HG03558 (cell line): ENCODE results near the gene ITCH.

Experiments
- ATAC-seq: cut with Tn5 transposase; IDR thresholded peaks from one replicate; pipeline ENCODE4 v1.9.1; 2021; ENCODE audit warnings: moderate number of reproducible peaks; ENCODE audit not compliant: unreplicated experiment; ENCODE audit errors: extremely low read depth

The ITCH gene

DNA sequence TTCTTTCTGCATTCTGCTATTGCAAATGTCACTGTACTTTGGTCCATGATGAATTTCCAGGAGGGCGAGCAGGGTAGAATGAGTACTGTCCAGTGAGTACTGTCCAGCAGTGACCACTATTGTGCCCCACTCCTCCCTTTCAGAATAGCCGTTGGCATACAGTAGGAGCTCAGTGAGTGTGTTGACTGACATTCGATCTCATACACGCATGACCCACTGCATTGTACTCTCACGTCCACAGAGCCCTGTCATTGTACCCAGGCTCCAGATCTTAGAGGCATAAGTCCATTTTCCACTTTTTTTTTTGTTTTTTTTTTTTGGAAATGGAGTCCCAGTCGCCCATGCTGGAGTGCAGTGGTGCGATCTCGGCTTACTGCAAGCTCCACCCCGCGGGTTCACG, 161.4 kb downstream of the ITCH start:
- no peak for ATAC-seq

- ATAC-seq, result no peak
Observed at GRCh38 chr20:34525342-34525708, 162.3 kb downstream of the ITCH start.

- ATAC-seq, result no peak
Observed at GRCh38 chr20:34525709-34526416, 162.8 kb downstream of the ITCH start.

GRCh38 chr20:34526466-34526865, 163.4 kb downstream of the ITCH start:
- no peak for ATAC-seq

GRCh38 chr20:34527016-34527415, 163.9 kb downstream of the ITCH start:
- no peak for ATAC-seq

DNA sequence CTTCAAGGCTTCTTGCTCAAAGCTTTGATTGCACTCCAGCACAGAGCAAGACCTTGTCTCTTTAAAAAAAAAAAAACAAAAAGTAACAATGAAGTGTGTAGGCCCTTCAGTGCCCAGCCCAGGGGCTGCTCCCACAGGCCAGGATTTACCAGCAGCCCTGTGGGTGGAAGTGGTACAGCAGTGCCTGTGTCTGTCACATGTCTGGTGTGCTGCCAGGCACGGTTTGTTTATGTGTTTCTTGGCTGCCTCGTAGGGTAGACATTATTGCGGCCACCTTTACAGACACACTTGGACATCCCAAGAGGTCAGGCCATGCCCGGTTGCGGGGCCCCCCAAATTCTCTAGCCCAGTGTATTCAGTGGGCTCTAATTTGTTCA, 165.8 kb downstream of the ITCH start:
- no peak for ATAC-seq

- no peak for ATAC-seq
Observed at GRCh38 chr20:34529742-34530141, 166.7 kb downstream of the ITCH start.

- no peak for ATAC-seq
Observed at GRCh38 chr20:34530342-34530741, 167.3 kb downstream of the ITCH start.

DNA sequence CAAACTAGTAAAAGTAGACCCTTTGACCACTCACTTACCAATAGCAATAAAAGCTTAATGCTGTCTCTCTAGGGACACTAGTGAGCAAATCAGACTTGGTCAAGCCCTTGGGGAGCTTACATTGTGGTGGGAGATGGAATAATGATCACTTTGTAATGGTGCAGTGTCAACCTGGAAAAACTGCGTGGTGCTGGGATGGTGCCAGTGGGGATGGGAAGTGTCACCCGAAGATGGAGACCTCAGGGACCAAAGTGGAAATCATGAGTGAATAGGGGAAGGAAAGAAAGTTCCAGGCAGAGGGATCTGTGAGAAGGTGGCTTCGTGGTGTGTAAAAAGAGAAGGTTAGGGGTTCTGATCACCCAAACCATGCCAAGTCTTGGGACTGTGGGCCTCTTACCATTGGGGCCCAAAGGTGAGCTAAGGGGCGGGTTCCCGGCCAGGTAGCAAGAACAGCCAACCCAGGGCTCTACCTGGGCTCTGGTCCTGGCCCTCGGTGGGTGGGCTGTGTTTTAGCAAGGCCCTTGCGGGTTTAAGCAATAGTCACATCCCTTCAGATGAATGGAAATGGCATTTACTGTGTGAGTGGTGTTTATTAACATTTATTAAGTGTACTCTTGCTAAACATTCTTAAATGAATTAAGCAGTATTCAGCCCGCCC, 168.7 kb downstream of the ITCH start:
- no peak for ATAC-seq

GRCh38 chr20:34532320-34532719, 169.2 kb downstream of the ITCH start:
- ATAC-seq, result no peak

DNA sequence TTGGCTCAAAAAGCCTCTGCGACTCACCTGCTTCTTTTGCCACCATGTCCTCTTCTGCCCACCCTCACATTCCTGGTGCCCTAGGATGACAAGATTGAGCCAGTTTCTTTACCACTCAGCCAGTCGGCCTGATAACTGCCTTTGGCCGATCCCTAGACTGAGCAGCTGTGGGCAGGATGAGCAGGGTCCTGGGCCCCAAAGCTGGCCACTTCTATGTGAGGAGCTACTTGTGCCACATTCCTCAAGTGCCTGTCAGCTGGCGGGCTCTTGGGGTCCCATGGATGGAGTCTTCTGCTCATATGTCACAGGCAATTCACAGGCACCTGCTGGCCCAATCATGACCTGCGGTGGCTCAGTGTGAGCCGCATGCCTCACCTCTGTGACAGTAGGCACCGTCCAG, 169.7 kb downstream of the ITCH start:
- ATAC-seq, result no peak

- ATAC-seq, result no peak
Observed at GRCh38 chr20:34534391-34535165, 171.5 kb downstream of the ITCH start.

- ATAC-seq, result no peak
Observed at GRCh38 chr20:34535301-34535840, 172.3 kb downstream of the ITCH start.

DNA sequence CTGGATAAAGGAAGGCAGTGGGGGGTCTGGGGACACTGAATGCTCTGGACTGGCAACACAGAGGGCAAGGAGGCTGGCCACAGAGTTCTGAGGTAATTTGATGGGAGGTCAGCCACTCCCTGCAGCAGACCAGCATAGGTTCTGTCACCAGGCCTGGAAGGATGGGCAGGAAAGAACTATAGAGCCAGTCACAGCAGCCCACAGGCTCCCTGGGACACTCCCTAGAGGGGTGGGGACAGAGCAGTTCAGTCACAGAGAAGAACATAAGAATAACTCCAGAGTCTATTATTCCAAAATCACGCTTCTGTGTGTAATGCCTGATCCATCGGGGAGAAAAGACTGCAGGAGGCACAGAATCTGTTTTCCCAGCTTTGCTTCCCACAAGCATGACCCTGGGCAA, 172.8 kb downstream of the ITCH start:
- ATAC-seq, result no peak

GRCh38 chr20:34536798-34537394, 173.8 kb downstream of the ITCH start:
- ATAC-seq, result no peak

GRCh38 chr20:34537651-34538050, 174.6 kb downstream of the ITCH start:
- no peak for ATAC-seq

DNA sequence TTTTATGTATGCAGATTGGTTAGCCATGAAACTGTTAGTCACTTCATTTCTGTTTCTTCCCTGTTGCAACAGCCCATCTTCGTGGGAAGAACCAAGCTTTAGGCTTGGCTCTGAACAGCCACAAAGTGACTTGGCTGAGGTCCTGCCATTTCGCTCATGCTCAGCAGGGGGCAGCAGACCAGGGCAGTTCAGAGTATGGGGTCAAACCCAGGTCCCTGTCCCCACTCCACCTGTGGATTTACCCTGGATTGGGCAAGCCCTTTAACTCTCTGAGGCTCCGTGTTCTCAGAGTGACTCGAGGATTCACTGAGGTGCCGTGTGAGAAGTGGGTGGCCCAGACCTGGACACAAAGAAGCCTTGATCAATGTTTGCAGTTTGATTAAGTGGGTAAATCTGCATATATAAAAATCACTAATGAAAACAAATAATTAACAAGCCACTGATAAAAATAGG, 175.6 kb downstream of the ITCH start:
- no peak for ATAC-seq

GRCh38 chr20:34539756-34540155, 176.7 kb downstream of the ITCH start:
- ATAC-seq, result no peak

DNA sequence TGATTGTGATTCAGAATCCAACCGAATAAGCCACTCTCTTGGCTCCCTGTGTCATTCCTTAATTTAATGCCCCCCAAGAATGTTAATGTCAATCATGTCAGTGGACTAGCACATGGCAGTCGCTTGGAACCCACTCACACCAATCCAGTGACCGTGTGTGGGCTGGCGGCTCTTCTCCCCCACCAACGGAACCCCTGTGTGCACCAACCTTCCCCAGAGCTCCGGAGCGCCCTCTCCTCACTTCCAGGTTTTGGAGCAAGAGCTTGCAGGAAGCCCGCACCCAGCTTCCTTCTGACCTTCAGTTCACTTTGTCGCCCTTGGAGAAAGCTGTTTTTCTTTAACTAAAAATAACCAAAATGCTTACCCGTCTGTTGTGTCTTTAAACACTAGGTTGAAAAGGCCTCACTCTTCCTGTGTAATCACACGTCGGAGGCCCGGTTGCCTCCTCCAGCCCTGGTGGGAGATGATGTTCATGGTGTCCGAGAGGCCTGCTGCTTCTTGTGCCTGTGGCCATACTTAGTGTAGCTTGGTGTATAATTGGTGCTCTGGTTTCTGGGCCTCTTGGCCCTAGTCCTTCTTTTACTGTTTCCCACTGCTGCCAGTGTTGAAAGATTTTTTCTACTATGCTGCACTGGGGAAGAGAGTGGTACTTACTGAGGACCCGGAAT, 177.7 kb downstream of the ITCH start:
- ATAC-seq, result no peak

DNA sequence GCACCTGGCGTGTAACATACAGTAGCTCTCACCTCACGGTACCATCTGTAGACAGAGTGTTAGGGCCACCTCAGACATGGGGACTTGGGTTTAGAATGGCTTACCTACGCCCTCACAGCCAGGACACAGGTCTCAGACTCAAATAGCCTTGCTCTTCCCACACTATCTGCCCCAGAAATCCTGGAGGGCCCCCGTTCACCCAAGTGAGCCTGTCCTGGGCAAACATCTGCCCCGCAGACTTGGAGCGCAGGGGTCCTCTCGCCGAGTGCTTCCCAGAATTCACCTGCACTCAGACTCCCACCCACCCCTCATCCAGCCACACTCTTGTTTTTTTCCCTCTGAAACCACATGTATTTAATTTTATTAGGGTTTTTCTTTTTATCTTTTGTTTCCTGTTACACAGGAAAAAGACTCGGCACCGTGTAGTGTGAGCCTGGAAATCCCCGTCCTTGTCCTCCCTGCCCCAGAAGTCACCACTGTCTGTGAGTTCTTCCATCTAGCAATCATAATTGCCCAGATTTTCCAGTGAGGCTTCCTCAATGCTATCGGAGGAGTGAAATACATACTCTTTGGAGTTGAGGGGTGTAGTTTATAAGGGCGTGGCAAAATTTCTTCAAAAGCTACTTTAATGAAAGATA, 178.3 kb downstream of the ITCH start:
- no peak for ATAC-seq
